Measurements from ENCODE around the gene MAP2.

GRCh38 chr2:209600341-209601171 is 176.7 kb downstream of the MAP2 start:
- TF ChIP-seq ESRRA (CRISPR knock-in tag; IDR thresholded peaks at IDR 0.05; ENCODE audit: borderline replicate concordance) (no peak), ATF2 (CRISPR knock-in tag; IDR thresholded peaks at IDR 0.05; ENCODE audit: borderline replicate concordance, low read depth) (no peak), OVOL2 (CRISPR knock-in tag; IDR thresholded peaks at IDR 0.05; ENCODE audit: borderline replicate concordance) (no peak), GABPB1 (CRISPR knock-in tag; IDR thresholded peaks at IDR 0.05) (no peak), ARID4B (CRISPR knock-in tag; IDR thresholded peaks at IDR 0.05; ENCODE audit: borderline replicate concordance) (no peak), CTCF (IDR thresholded peaks at IDR 0.05) (no peak), E2F4 (CRISPR knock-in tag; IDR thresholded peaks at IDR 0.05; ENCODE audit: borderline replicate concordance, low read depth) (no peak)
